Activated naive CD8-positive, alpha-beta T cell (primary cell): ENCODE data around the gene UBP1.
"Not testable (repeated sequence)": the region's sequence is repeated elsewhere in the genome, so short reads cannot be mapped to it uniquely, and the experiment has no call there.

Experiments
- H3K27ac Mint-ChIP-seq: one replicate; pipeline ENCODE4 v1.8.0; 2021; ENCODE audit warnings: mixed read lengths
- H3K27me3 Mint-ChIP-seq: one replicate; pipeline ENCODE4 v1.8.0; 2021; ENCODE audit warnings: mixed read lengths
- H3K36me3 Mint-ChIP-seq: one replicate; pipeline ENCODE4 v1.8.0; 2021; ENCODE audit warnings: mixed read lengths
- H3K4me1 Mint-ChIP-seq: one replicate; pipeline ENCODE4 v1.8.0; 2021; ENCODE audit warnings: low read depth, mixed read lengths
- H3K4me3 Mint-ChIP-seq: one replicate; pipeline ENCODE4 v1.8.0; 2021; ENCODE audit warnings: mild to moderate bottlenecking, mixed read lengths
- H3K9me3 Mint-ChIP-seq: one replicate; pipeline ENCODE4 v1.8.0; 2021; ENCODE audit warnings: low read depth, mixed read lengths

UBP1 gene, protein sequence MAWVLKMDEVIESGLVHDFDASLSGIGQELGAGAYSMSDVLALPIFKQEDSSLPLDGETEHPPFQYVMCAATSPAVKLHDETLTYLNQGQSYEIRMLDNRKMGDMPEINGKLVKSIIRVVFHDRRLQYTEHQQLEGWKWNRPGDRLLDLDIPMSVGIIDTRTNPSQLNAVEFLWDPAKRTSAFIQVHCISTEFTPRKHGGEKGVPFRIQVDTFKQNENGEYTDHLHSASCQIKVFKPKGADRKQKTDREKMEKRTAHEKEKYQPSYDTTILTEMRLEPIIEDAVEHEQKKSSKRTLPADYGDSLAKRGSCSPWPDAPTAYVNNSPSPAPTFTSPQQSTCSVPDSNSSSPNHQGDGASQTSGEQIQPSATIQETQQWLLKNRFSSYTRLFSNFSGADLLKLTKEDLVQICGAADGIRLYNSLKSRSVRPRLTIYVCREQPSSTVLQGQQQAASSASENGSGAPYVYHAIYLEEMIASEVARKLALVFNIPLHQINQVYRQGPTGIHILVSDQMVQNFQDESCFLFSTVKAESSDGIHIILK

DNA sequence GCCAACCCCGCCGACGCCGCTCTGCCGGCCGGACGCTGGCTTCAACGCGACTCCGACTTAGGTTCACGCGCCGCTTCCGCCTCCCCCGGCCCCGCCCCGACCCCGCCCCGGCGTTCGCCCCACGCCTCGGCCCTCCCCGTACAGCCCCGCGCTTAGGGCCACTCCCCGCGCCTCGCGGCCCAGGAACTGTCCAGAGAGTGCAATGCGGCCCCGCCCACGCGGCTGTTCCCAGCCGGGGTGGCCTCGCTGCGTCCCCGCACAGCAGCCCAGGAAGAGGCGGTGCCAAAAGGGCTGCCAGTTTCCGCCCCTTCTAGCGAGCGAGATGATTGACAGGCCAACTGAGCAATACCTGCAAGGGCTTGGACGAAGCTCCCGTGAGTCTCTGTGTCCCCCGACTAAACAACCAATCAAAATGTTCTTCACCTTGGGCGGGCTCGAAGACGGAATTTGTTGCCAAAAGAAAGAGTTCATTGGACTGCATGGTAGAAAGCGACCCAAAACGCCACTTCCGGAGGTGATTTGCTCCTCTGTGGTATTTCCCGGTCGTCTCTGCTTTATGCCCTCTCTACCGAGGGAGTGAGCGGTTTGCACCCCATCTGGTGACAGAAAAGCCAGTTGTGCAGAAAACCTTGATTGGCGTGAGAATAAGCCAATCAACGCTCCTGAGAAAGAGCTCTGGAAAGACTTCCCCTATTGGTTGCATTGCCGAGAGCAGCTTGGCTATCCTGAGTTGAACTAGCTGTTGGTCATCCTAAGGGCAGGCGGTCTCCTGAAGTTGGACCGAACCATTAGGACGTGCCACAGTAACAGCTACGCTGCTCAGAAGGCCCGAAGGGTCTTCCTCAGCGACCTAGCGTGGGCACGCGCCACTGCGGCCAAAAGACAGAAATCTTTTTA lies at the start of gene UBP1:
Gene UBP1 (minus strand): TSS at position 78 of the 897 bp plus-strand sequence. CDS start 557 bp downstream, outside the sequence.
- Mint-ChIP-seq H3K4me3 (peak within 1 kb of the TSS; percentile 100), H3K36me3 (peaks cover 2% of the 10 kb centered on the region), H3K4me1 (peaks cover 49% of the 10 kb centered on the region), H3K27me3 (no peaks in the 10 kb centered on the region), H3K9me3 (no peaks in the 10 kb centered on the region), H3K27ac (peak within 1 kb of the TSS; percentile 100)

DNA sequence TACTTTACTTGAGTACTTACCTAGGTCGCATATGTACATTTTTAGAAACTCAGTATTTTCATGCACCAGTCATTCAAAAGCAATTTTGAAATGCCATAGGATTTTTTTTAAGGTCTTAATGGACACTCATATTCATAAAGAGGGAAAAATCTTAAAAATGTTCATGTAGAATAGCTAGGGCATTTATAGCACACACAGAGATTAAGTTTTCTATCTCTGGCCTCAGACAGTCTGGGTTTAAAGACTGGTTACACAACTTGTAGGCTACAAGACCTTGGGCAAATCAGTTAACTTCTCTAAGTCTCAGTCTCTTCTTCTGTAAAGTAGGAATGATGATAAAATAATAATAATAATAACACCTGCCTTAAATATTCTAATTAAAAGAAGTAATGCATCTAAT lies 48.5 kb upstream of the UBP1 start:
- no peaks in the 10 kb centered on the region for H3K4me1 Mint-ChIP-seq
- H3K27me3 Mint-ChIP-seq = no peaks in the 10 kb centered on the region
- H3K27ac Mint-ChIP-seq = no peak overlapping the region
- peaks cover 6% of the 10 kb centered on the region for H3K9me3 Mint-ChIP-seq
- H3K36me3 Mint-ChIP-seq = peaks cover 14% of the 10 kb centered on the region
- H3K4me3 Mint-ChIP-seq = no peak overlapping the region

DNA sequence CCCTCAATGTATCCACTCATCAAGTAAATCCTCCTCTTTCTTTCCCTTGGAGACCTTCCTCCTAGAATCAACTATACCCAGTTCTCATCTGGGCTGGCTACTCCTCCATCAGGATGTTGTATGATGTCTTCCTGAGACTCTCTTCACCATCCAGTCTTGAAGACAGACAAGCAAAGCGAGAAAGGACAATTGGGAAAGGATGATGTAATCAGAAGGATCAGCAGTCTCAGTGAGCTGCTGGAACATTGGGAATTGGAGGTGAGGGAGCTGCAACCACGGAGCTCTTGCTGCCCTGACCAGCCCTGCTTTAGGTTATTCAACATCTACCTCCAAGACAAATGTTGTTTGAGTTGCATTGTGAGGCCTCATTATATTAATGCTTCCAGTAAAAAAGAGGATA lies 48.0 kb upstream of the UBP1 start:
- H3K9me3 Mint-ChIP-seq = peaks cover 6% of the 10 kb centered on the region
- H3K4me1 Mint-ChIP-seq = no peaks in the 10 kb centered on the region
- H3K27me3 Mint-ChIP-seq = no peaks in the 10 kb centered on the region
- H3K27ac Mint-ChIP-seq = no peak overlapping the region
- peaks cover 14% of the 10 kb centered on the region for H3K36me3 Mint-ChIP-seq
- no peak overlapping the region for H3K4me3 Mint-ChIP-seq

DNA sequence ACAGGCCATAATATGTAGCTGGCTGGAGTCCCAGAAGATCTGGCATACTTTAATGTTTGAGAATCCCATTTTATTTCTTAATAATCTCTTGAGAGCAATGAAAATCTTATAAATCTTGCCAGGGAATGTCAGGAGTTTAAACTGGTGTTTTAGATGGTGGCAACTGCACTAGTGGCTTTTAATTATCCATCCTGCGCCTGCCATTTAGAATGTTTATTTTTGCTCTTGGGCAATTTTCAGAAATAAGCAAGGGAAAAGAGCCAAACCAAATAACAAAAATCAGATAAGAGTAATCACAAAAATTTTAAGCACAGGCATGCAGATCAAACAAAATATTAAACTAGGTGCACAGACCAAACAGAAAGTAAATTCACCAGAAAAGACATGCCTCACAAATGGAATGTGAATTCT lies 41.9 kb upstream of the UBP1 start:
- no peak overlapping the region for H3K27ac Mint-ChIP-seq
- H3K4me1 Mint-ChIP-seq = no peaks in the 10 kb centered on the region
- no peak overlapping the region for H3K4me3 Mint-ChIP-seq
- H3K36me3 Mint-ChIP-seq = peaks cover 12% of the 10 kb centered on the region
- peaks cover 9% of the 10 kb centered on the region for H3K9me3 Mint-ChIP-seq
- no peaks in the 10 kb centered on the region for H3K27me3 Mint-ChIP-seq

DNA sequence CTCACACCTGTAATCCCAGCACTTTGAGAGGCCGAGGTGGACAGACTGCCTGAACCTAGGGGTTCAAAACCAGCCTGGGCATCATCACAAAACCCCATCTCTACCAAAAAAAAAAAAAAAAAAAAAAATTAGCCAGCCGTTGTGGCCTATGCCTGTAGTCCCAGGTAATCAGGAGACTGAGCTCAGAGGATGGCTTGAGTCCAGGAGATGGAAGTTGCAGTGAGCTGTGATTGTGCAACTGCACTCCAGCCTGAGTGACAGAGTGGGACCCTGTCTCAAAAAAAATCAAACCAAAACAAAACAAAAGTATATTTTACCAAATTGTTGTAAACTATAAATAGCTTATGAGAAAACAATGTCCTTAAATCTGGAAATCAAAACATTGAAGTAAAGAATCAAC lies 34.7 kb upstream of the UBP1 start:
- no peaks in the 10 kb centered on the region for H3K27me3 Mint-ChIP-seq
- H3K4me1 Mint-ChIP-seq = no peaks in the 10 kb centered on the region
- no peak overlapping the region for H3K27ac Mint-ChIP-seq
- no peaks in the 10 kb centered on the region for H3K36me3 Mint-ChIP-seq
- no peaks in the 10 kb centered on the region for H3K9me3 Mint-ChIP-seq
- H3K4me3 Mint-ChIP-seq = no peak overlapping the region

DNA sequence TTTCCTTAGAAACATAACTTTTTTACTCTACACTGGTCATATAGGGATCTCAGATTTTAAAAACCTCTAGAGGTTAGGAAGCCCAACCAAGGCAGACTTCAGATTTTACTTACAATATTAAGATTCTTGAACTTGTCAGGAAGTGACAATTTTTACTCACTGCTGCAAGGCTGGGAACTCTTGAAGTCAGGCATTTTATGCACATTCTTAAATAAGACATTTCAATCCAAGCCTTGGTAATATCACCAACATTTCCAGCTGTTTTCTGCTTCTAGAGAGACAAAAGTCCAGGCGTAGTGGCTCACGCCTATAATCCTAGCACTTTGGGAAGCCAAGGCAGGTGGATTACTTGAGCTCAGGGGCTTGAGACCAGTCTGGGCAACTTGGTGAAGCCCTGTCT lies 33.6 kb upstream of the UBP1 start:
- Mint-ChIP-seq H3K27me3 (no peaks in the 10 kb centered on the region), H3K9me3 (no peaks in the 10 kb centered on the region), H3K27ac (no peak overlapping the region), H3K4me1 (no peaks in the 10 kb centered on the region), H3K4me3 (no peak overlapping the region), H3K36me3 (no peaks in the 10 kb centered on the region)

DNA sequence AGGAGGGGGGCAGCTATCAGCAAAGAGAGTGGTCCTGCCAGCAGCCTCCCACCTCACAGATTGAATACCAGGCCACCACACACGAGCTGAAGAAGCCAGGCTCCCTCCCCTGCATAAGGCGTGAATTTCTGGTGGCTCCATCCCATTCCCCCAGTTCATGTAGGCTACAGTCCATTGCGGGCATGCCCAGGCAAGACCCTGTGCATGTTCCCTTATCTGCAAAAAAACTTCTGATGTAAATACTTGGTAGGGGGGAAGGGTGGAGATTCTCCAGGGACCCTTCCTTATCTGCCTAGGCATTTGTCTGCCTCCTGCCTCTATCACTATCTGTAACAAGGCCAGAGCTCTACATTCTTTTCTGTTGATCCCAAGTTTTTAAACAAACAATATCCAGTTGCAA lies 27.6 kb upstream of the UBP1 start:
- Mint-ChIP-seq H3K36me3 (peaks cover 18% of the 10 kb centered on the region), H3K9me3 (no peaks in the 10 kb centered on the region), H3K4me1 (no peaks in the 10 kb centered on the region), H3K27ac (no peak overlapping the region), H3K4me3 (no peak overlapping the region), H3K27me3 (no peaks in the 10 kb centered on the region)

DNA sequence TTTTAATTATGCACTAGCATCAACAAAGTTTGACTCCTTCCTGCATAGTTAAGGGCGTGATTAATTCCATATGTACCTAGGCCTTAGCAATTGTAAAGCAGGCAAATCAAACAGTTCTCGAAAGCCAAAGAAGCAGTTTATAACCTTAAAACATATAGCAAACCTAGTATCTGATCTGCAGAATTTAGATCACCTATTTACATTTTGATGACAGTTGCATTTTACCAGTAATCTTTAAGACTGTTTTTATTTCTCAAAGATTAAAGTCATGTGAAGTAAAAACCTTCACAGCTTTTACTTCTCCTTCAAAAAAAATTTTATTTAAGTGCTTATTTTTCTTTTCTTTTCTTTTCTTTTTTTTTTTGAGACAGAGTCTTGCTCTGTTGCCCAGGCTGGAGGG lies 20.9 kb upstream of the UBP1 start:
- no peaks in the 10 kb centered on the region for H3K4me1 Mint-ChIP-seq
- H3K4me3 Mint-ChIP-seq = no peak overlapping the region
- no peaks in the 10 kb centered on the region for H3K9me3 Mint-ChIP-seq
- H3K36me3 Mint-ChIP-seq = peaks cover 15% of the 10 kb centered on the region
- H3K27me3 Mint-ChIP-seq = no peaks in the 10 kb centered on the region
- H3K27ac Mint-ChIP-seq = no peak overlapping the region

DNA sequence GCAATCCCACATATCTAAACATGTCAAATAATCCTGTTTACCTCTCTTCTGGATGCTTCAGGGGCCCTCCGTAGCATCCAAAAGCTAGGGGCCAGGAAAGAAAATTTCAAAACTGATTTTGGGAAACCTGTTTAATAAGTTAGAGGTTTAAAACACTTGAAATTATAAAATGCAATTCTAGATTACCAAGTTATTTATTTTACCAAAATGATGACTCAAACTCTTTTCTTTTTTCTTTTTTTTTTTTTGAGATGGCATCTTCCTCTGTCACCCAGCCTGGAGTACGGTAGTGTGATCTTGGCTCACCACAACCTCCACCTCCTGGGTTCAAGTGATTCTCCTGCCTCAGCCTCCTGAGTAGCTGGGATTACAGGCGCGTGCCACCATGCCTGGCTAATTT lies 19.4 kb upstream of the UBP1 start:
- H3K36me3 Mint-ChIP-seq = peaks cover 15% of the 10 kb centered on the region
- H3K4me3 Mint-ChIP-seq, H3K4me1 Mint-ChIP-seq, H3K27me3 Mint-ChIP-seq, H3K9me3 Mint-ChIP-seq, H3K27ac Mint-ChIP-seq: not testable (repeated sequence)

DNA sequence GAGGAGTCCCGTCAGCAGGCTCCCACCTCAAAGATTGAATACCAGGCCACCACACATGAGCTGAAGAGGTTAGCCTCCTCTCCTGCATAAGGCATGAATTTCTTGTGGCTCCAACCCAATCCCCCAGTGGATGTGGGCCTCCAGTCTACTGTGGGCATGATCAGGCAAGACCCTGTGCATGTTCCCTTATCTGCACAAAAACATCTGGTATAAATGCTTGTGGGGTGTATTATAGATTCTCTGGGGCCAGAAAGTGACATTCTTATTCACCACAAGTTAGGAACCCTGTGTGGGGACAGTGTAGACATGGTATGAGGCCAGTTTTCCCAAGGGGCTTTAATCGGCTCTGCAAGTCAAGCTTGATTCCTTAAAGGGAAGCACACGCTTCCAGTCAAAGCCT lies 18.2 kb upstream of the UBP1 start:
- Mint-ChIP-seq H3K27me3 (no peaks in the 10 kb centered on the region), H3K36me3 (peaks cover 15% of the 10 kb centered on the region), H3K9me3 (no peaks in the 10 kb centered on the region), H3K4me3 (no peak overlapping the region), H3K27ac (no peak overlapping the region), H3K4me1 (no peaks in the 10 kb centered on the region)

DNA sequence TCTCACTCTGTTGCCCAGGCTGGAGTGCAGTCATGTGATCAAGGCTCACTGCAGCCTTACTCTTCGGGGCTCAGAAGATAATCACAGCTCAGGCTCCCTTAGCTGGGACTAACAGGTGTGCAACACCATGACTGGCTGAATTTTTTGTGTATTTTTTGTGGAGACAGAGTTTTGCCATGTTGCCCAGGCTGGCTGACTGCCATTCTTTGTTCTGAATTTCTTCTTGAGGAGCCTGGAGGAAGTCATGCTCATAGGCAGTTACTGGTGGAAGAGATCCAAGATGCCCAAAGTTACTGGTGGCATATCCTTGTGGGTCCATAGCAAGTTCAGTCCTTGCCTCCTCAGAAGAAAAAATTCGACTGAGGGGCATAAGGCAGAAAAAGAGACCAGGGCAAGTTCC lies 16.6 kb upstream of the UBP1 start:
- no peak overlapping the region for H3K27ac Mint-ChIP-seq
- no peak overlapping the region for H3K4me3 Mint-ChIP-seq

DNA sequence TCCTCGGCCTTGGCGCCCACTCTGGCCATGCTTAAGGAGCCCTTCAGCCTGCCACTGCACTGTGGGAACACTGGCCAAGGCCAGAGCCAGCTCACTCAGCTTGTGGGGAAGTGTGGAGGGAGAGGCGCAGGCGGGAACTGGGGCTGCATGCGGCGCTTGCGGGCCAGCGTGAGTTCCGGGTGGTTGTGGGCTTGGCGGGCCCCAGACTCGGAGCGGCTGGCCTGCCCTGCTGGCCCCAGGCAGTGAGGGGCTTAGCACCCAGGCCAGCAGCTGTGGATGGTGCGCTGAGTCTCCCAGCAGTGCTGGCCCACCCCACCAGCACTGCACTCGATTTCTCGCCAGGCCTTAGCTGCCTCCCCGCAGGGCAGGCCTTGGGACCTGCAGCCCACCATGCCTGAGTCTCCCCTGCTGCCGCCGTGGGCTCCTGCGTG lies 13.1 kb upstream of the UBP1 start:
- Mint-ChIP-seq H3K36me3 (peaks cover 12% of the 10 kb centered on the region), H3K4me3 (no peak overlapping the region), H3K27me3 (no peaks in the 10 kb centered on the region), H3K27ac (no peak overlapping the region), H3K9me3 (no peaks in the 10 kb centered on the region), H3K4me1 (peaks cover 2% of the 10 kb centered on the region)

More for the DNA sequence above, 16.6 kb upstream of the UBP1 start:
- H3K36me3 Mint-ChIP-seq = peaks cover 14% of the 10 kb centered on the region
- H3K27me3 Mint-ChIP-seq = no peaks in the 10 kb centered on the region
- H3K9me3 Mint-ChIP-seq = no peaks in the 10 kb centered on the region
- no peaks in the 10 kb centered on the region for H3K4me1 Mint-ChIP-seq

DNA sequence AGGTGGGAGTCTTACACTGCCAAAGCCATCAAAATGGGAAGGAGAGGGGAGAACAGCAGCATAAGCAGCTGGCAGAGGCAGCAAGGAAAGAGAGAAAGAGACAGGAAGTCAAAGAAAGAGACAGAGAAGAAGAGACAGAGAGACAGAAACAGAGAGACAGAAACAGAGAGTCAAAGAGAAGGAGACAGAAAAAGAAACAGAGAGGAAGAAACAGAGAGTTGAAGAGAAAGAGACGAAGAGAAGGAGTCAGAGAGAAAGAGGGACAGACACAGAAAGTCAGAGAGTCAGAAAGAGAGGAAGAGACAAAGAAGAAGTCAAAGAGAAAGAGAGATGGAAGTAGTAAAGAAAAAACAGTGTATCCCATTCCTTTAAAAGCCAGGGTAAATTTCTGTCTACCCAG lies 11.8 kb upstream of the UBP1 start:
- not testable (repeated sequence) for H3K36me3 Mint-ChIP-seq, H3K4me3 Mint-ChIP-seq, H3K9me3 Mint-ChIP-seq, H3K27ac Mint-ChIP-seq, H3K27me3 Mint-ChIP-seq
- peaks cover 11% of the 10 kb centered on the region for H3K4me1 Mint-ChIP-seq

DNA sequence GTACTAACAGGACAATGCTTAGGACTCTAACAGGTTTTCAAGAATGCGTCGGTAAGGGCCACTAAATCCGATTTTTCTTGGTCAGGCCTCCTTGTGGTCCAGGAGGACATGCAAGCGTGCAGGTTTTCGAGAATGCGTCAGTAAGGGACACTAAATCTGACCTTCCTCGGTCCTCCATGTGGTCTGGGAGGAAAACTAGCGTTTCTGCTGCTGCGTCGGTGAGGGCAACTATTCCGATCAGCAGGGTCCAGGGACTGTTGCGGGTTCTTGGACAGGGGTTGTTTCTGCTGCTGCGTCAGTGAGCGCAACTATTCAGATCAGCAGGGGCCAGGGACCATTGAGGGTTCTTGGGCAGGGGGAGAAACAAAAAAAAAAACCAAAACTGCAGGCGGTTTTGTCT lies 7.8 kb upstream of the UBP1 start:
- H3K4me3 Mint-ChIP-seq = no peak overlapping the region
- H3K36me3 Mint-ChIP-seq = peaks cover 2% of the 10 kb centered on the region
- no peaks in the 10 kb centered on the region for H3K27me3 Mint-ChIP-seq
- H3K9me3 Mint-ChIP-seq = no peaks in the 10 kb centered on the region
- peaks cover 18% of the 10 kb centered on the region for H3K4me1 Mint-ChIP-seq
- H3K27ac Mint-ChIP-seq = no peak overlapping the region

DNA sequence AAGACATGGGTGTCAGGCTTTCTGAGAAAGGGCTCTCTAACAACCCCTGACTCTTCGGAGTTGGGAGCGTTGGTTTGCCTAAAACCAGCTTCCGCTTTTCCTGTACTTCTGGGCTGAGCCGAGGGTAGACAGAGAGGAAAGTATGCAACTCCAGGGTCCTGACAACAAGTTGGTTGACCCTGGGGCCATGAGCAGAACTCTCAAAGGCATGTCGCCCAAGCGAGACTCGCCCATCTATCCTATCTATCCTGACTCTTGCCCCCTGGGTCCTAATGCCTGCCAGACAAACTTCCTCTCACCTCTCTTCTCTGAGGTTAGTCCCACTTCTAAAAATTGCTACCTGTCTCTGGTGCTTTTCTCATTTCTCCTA lies 7.0 kb upstream of the UBP1 start:
- H3K27ac Mint-ChIP-seq, H3K27me3 Mint-ChIP-seq, H3K36me3 Mint-ChIP-seq, H3K9me3 Mint-ChIP-seq: not testable (repeated sequence)
- H3K4me1 Mint-ChIP-seq = peaks cover 19% of the 10 kb centered on the region
- H3K4me3 Mint-ChIP-seq = peak overlapping the region; percentile 87
